ENCODE results near the gene SH3RF1.

GRCh38 chr4:169174247-169174646 is 96.5 kb downstream of the SH3RF1 start:
- TF ChIP-seq CTCF (IDR thresholded peaks at IDR 0.05) (no peak), POLR2A (IDR thresholded peaks at IDR 0.05) (no peak)

Measured in uterus (tissue), 2 donors.